DMS 273 treated with DMSO at 0.1 percent for 48 hours (cell line): ENCODE results near the gene BCAS4.
"Not testable (repeated sequence)": the region's sequence is repeated elsewhere in the genome, so short reads cannot be mapped to it uniquely, and the experiment has no call there.

Experiments
- DNase-seq: peaks from one replicate; lab custom pipeline; 2025; lab: John Stamatoyannopoulos, UW

BCAS4 gene

DNA sequence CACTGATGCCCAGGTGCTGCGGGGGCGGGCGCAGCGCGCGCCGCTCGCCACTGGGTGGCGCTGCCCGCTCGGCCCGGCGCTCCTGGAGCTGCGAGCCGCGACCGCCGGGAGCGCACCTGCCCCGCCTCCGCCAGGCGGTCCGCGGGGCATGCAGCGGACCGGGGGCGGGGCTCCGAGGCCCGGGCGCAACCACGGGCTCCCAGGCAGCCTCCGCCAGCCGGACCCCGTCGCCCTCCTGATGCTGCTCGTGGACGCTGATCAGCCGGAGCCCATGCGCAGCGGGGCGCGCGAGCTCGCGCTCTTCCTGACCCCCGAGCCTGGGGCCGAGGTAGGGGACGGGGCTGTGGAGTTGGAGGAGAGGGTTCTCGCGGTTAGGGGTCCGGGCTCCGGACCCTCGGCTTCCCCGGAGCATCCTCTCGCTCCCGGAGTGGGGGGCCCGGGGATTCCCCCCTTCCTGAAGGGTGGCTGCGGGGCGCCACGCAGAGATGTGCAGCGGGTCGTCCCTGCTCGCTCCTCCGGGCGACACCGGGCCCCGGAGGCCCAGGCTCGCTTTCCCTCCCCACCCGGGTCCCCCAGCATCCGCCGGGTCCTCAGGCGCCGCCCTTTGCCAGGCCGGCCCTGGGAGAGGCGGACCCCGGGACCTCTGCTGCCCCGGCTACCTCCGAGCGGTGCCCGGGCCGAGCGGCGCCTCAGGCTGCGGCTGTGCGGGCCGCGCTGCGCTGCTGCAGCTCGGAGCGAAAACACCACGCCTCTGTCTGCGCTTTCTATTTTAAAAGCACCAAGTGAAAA is at the start of gene BCAS4:
Gene BCAS4, plus strand, starts transcription at position 216 of the 789 bp plus-strand sequence. Its CDS starts 23 bp downstream, at position 239.
- DNase-seq = peak; percentile 46

DNA sequence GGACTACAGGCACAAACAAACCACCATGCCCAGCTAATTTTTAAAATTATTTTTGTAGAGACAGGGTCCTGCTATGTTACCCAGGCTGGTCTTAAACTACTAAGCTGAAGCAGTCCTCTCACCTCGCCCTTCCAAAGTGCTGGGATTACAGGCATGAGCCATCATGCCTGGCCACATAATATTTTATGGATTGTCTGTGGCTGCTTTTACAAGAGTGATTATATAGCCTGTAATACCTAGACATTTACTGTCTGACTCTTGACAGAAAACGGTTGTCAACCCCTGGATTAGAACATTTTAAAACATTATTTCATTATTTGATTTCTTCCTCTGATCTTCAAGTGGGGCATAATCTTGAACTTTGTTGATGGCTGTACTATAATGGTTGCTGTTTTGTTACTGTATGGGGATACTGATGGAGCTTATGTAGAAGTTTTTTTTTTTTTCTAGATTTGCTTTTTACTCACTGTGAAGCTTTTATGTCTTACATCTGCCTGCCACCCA is 49.2 kb upstream of the BCAS4 start:
- DNase-seq = no peak

DNA sequence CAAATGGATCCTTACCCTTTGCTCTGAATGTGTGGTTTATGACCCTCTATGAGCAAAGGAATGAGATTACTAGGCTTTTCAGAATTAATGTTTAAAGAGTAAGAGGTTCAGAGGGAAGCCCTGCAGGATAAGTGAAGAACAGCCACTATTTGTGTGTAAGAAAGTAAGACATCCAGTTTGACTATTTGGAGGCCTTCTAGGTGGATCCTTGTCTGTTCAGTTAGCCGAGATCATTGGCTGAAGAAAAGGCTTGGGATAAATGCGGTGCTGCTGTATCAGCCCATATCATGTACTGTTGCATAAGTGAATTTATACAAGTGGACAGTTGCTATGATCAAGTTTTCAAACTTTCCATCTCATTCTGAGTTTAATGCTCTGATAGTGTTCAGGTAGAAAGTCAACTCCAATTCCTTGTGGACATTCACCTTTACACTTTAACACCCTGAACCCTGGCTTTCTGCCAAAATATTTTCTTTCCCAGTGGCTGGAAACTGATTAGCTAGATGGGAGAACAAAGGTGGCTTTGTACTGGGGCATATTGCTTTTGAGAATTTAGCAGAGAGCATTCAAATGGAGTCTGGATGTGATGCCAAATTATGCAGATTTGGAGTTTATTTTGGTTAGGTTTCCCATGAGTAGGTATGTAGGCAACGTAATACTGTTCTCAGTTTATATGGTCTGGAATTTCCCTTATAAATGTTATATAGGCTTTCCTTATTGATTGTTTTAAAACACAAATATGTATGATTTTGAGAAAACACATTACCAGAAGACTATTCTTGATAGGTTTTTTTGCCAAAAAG is 48.5 kb upstream of the BCAS4 start:
- DNase-seq = no peak

DNA sequence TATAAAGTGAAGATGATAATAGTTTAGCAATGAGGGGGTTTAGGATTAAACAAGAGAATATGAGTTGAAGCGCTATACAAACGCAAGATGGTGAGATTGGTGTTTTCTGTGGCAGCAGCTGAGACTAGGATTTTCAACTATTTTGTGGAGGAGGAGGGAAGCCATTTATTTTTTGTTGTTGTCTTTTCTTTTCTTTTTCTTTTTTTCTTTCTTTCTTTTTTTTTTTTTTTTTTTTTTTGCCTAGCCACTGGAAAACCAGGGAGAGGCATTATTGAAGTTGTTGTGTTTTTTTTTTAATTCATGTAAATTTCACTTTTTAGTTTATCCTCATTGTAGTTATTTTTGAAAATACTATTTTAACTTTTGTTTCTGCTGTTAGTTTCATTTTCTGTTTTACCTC is 47.6 kb upstream of the BCAS4 start:
- DNase-seq = no peak

DNA sequence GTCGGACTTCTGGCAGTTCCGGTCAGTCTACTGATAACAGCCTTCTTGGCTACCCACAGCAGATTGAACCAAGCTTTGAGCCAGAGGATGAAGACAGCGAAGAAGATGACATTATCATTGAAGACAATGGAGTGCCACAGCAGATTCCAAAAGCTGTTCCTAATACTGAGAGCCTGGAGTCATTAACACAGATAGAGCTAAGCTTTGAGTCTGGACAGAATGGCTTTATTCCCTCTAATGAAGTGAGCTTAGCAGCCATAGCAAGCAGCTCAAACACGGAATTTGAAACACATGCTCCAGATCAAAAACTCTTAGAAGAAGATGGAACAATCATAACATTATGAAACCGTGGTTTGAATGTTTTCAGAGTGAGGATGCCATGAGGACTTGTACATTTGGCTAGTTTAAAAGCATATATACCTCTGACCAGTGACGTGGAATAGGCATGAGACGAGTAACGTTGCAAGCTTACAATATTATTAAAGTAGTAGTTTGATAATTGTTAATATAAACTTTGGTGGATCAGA is 44.7 kb upstream of the BCAS4 start:
- no peak for DNase-seq

DNA sequence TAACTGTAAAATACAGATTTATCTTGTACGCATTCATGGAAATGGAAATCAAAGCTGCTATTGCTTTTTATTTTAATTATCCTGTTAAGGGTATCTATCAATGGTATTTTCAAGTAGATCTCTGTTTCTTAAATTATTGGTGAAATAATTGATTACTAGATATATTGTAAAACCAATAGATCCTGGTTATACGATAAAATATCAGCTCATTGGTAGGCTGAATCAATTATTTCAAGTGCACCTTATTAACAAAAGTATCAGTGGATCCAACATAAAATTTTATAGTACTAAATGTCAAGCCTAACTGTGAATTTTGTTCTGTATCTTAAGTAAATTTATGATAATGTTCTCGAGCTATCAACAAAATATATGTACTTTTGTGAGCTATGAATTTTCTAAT is 41.7 kb upstream of the BCAS4 start:
- no peak for DNase-seq

DNA sequence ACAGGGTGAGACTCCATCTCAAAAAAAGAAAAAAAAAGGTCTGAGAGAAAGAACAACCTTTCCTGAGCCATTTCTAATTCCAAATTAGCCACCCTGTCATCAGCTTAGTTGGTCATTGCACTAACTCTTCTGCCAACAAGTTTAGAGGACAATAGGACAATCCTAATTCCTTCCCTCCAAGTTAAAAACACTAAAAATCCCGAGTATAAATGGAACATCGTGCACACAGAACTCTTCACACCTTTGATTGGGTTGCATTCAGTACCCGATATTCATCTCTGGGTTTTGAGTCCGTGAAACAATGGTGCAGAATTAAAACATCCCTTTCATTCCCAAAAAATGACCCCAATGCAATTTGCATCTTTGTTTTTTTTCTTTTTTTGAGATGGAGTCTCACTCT is 40.4 kb upstream of the BCAS4 start:
- DNase-seq = no peak

GRCh38 chr20:50756447-50756846 is 38.4 kb upstream of the BCAS4 start:
- DNase-seq = no peak

DNA sequence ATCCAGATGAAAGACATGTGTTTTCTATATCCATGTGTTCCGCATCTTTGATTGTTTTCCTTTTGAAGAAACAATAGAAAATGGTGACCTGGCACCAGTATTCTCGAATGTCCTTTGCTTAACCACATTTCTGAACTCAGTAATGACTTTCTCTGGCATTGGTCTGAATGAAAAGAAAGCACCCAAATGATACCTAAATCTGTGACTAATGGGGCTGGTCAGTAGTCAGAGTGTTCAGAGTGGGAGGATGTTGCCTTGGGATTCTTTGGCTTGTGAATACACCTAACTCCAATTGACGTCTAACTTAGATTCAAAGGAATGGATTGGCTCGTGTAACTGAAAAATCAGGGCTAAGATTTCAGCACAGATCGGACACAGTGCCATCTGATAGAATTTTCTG is 36.4 kb upstream of the BCAS4 start:
- DNase-seq = no peak

DNA sequence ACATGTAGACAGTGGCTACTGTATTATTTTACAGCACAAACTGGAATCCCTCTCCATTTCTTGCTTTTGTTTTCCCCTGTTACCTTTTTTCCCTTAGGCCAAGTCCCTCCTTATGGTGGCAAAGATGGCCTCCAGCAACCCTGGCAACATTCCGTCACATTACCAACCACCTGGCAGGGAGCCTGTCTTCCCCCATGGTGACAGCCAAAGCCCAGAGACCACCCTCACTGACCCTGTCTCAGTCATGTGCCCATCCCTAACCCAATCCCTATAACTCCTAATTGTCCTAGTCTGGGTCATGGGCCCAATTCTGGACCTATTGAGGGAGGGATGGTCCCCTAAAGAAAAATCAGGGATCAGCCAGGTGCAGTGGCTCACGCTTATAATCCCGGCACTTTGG is 35.9 kb upstream of the BCAS4 start:
- DNase-seq = no peak

GRCh38 chr20:50759678-50760077 is 35.2 kb upstream of the BCAS4 start:
- no peak for DNase-seq

GRCh38 chr20:50762045-50762422 is 32.8 kb upstream of the BCAS4 start:
- DNase-seq = no peak

- no peak for DNase-seq
These were observed 32.2 kb upstream of the BCAS4 start for GRCh38 chr20:50762435-50763220.

- DNase-seq = not testable (repeated sequence)
These were observed 31.1 kb upstream of the BCAS4 start for GRCh38 chr20:50763550-50764458.

- not testable (repeated sequence) for DNase-seq
These were observed 29.6 kb upstream of the BCAS4 start for GRCh38 chr20:50765251-50765650.

DNA sequence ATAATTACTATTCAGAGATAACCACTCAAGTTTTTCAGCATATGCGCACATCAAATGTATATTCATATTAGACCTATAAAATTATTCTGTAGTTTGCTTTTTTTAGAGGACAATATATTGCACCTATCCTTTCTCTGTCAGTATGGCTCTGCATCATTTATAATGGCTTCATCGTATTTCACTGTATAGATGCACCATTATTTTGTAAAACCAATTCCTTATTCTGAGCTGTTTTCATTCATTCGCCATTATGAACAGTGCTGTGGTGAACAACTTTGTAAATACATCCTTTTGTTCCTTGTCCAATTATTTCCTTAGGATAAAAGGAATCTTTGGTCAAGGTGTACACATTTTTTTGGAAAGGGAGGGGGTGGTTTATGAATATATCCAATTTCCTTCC is 29.2 kb upstream of the BCAS4 start:
- DNase-seq = no peak

- DNase-seq = not testable (repeated sequence)
These were observed 27.7 kb upstream of the BCAS4 start for GRCh38 chr20:50766955-50767809.

- DNase-seq = not testable (repeated sequence)
These were observed 25.9 kb upstream of the BCAS4 start for GRCh38 chr20:50768991-50769390.

GRCh38 chr20:50769551-50770085 is 25.2 kb upstream of the BCAS4 start:
- DNase-seq = not testable (repeated sequence)
